Dendritic cell treated with granulocyte-macrophage colony-stimulating factor and Interleukin-4, amounts not matched to agents 40 ng/mL and 50 ng/mL, for 4 days (primary cell): ENCODE data around the gene DYNLT4.
"Not testable (repeated sequence)": the region's sequence is repeated elsewhere in the genome, so short reads cannot be mapped to it uniquely, and the experiment has no call there.

Experiments used
- H3K27ac Mint-ChIP-seq: one replicate; pipeline ENCODE4 v1.8.0; 2022; ENCODE audit warnings: mild to moderate bottlenecking, mixed read lengths
- H3K27me3 Mint-ChIP-seq: one replicate; pipeline ENCODE4 v1.8.0; 2022; ENCODE audit warnings: mild to moderate bottlenecking, mixed read lengths
- H3K36me3 Mint-ChIP-seq: one replicate; pipeline ENCODE4 v1.8.0; 2022; ENCODE audit warnings: low read depth, mixed read lengths
- H3K4me1 Mint-ChIP-seq: one replicate; pipeline ENCODE4 v1.8.0; 2022; ENCODE audit warnings: low read depth, mixed read lengths
- H3K4me3 Mint-ChIP-seq: one replicate; pipeline ENCODE4 v1.8.0; 2022; ENCODE audit warnings: mild to moderate bottlenecking, moderate library complexity, mixed read lengths
- H3K9me3 Mint-ChIP-seq: one replicate; pipeline ENCODE4 v1.8.0; 2022; ENCODE audit warnings: mixed read lengths
- intact Hi-C: fragments of 100-400 bp; cut with micrococcal nuclease; formaldehyde crosslinking; loops from one replicate; pipeline ENCODE4 v1.15.0; 2022

The DYNLT4 gene, protein sequence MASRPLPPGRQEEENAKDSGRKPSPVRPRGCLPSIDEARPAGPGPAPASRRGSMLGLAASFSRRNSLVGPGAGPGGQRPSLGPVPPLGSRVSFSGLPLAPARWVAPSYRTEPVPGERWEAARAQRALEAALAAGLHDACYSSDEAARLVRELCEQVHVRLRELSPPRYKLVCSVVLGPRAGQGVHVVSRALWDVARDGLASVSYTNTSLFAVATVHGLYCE

DNA sequence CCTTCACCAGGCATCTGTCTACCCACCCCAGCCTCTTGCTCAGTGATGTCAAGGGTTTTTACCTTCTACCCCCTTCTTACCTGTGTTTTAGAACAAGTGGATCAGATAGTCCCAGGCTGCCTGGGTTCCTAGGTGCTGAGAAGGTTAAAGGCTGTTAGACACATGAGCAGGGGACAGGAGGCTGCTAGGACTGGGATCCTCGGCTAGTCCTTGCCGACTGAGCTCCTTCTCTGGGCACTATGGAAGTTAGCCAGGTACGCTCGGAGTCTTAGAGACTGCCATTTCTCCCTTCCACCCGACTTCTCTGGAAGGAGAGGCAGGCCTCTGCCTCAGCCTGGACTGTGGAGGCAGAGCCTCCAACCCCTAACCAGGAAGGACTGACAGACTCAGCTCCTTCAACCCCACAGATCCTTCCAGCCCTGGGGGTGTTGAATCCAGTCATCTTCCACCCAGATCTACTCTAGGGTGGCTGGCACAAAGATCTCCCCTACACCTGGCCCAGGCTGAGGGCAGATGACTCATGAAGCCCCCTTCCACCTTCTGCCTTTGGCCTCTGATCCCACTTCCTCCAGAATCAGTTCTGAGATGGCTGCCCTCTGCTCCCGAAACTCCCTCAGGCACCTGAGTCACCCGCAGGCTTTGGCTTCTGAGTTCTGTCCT lies at the start of gene DYNLT4:
TSS of gene DYNLT4 (minus strand) at position 648 of the 660 bp plus-strand sequence. CDS start 683 bp downstream, outside the sequence.
- Mint-ChIP-seq H3K27ac (peak within 1 kb of the TSS; percentile 100), H3K36me3 (peaks cover 63% of the 10 kb centered on the region), H3K9me3 (no peaks in the 10 kb centered on the region), H3K4me1 (peaks cover 93% of the 10 kb centered on the region), H3K4me3 (peak within 1 kb of the TSS; percentile 71), H3K27me3 (no peaks in the 10 kb centered on the region)
- intact Hi-C loops, result no loop called here

DNA sequence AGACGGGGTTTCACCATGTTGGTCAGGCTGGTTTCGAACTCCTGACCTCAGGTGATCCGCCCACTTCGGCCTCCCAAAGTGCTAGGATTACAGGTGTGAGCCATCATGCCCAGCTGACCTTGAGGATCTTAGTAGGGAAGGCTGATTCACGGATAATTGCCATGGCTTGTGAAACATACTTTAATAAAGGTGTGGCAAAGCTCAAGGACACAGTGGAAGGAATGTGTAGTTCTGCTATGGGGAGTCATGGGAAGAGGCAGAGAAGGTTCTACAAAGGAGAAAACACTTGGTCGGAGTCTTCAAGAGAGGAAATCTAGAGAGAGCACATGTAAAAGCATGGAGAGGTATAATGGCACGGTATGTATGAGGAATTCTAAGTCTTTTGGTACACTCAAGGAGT lies 48.6 kb upstream of the DYNLT4 start:
- no peaks in the 10 kb centered on the region for H3K27me3 Mint-ChIP-seq
- intact Hi-C loops, result no loop called here

DNA sequence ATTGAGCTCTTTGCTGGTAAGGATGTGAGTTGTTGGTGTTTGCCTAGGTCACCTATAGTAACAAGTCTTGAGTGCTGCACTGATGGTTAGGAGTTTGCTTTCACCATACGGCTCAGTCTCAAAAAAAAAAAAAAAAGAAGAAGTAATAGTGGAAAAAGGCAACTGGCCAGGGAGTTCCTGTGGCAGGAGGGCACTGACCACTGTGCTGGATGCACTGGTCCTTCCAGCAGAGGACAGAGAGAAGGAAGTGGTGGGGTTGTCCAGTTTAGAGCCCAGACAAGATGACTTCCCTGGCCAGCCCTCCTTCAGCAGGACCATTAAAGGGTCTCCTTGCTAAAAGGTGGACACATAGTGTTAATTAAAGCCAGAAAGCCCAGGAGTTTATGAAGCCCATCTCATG lies 47.8 kb upstream of the DYNLT4 start:
- Mint-ChIP-seq H3K36me3 (peaks cover 73% of the 10 kb centered on the region), H3K4me1 (peaks cover 17% of the 10 kb centered on the region), H3K27me3 (no peaks in the 10 kb centered on the region), H3K9me3 (no peaks in the 10 kb centered on the region), H3K27ac (peak overlapping the region; percentile 30), H3K4me3 (no peak overlapping the region)
- intact Hi-C loops, result no loop called here

More for the DNA sequence above, 48.6 kb upstream of the DYNLT4 start:
- H3K4me1 Mint-ChIP-seq, result peaks cover 25% of the 10 kb centered on the region
- peak overlapping the region; percentile 11 for H3K27ac Mint-ChIP-seq
- no peak overlapping the region for H3K4me3 Mint-ChIP-seq
- H3K36me3 Mint-ChIP-seq, result peaks cover 66% of the 10 kb centered on the region
- no peaks in the 10 kb centered on the region for H3K9me3 Mint-ChIP-seq

DNA sequence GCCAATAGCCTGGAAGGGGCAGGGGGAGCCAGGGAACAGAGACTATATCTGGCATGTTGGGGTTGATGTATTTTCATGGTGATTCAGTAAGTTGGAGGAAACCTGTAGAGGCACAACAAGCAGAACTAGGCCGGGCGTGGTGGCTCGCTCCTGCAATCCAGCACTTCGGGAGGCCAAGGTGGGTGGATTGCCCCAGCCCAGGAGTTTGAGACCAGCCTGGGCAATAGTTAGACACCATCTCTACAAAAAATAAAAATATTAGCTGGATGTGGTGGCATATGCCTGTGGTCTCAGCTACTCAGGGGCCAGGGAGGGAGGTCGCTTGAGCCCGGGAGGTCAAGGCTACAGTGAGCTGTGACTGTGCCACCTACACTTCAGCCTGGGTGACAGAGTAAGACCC lies 46.0 kb upstream of the DYNLT4 start:
- Mint-ChIP-seq H3K27ac (no peak overlapping the region), H3K9me3 (no peaks in the 10 kb centered on the region), H3K27me3 (no peaks in the 10 kb centered on the region), H3K4me1 (peaks cover 15% of the 10 kb centered on the region), H3K36me3 (peaks cover 72% of the 10 kb centered on the region), H3K4me3 (no peak overlapping the region)
- intact Hi-C loops, result no loop called here

DNA sequence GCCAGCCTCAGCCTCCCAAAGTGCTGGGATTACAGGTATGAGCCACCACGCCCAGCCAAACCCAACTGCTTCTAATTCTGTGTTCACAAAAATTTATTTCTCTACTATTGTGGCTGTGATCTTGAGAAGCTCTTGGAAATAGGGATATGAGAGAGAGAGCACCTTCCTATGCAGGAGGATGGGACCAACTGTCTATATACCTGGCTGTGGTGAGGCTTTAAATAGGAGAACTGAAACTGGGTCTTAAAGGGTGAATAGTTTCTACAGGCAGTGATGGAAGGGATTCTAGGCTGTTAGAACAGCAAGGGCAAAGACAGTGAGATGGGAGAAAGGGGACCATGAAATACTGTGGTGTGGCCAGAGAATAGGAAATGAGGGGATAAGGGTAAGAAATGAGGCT lies 44.2 kb upstream of the DYNLT4 start:
- intact Hi-C loops, result no loop called here
- Mint-ChIP-seq H3K36me3 (peaks cover 61% of the 10 kb centered on the region), H3K27ac (no peak overlapping the region), H3K4me3 (no peak overlapping the region), H3K4me1 (peaks cover 10% of the 10 kb centered on the region), H3K9me3 (no peaks in the 10 kb centered on the region), H3K27me3 (no peaks in the 10 kb centered on the region)

DNA sequence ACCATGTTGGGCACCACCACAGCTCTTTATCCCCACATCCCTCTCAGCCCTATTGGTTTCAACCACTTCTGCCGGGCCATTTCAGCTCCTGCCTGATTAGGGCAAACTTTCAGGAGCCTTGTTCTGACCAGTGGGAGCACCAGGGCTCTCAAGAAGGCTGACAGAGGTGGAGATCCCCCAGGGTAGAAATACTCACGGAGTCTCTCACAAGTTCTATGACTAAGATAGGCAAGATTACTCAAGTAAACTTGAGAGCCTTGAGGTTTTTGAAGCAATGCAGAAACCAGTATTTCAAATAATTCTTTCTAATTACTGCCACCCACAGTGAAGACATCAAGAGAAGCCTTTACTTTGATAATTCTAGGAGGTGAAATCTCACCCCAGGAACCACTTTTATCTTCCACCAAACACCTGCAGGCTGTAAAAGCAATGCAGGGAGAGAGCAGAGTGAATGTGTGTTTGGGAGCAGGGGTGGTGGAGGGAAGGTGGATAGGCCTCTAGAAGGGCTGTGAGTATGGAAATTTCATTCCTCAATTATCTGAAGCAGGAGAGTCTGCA lies 42.5 kb upstream of the DYNLT4 start:
- Mint-ChIP-seq H3K27me3 (no peaks in the 10 kb centered on the region), H3K36me3 (peaks cover 50% of the 10 kb centered on the region), H3K4me3 (no peak overlapping the region), H3K4me1 (no peaks in the 10 kb centered on the region), H3K27ac (no peak overlapping the region), H3K9me3 (no peaks in the 10 kb centered on the region)
- intact Hi-C loops, result no loop called here

DNA sequence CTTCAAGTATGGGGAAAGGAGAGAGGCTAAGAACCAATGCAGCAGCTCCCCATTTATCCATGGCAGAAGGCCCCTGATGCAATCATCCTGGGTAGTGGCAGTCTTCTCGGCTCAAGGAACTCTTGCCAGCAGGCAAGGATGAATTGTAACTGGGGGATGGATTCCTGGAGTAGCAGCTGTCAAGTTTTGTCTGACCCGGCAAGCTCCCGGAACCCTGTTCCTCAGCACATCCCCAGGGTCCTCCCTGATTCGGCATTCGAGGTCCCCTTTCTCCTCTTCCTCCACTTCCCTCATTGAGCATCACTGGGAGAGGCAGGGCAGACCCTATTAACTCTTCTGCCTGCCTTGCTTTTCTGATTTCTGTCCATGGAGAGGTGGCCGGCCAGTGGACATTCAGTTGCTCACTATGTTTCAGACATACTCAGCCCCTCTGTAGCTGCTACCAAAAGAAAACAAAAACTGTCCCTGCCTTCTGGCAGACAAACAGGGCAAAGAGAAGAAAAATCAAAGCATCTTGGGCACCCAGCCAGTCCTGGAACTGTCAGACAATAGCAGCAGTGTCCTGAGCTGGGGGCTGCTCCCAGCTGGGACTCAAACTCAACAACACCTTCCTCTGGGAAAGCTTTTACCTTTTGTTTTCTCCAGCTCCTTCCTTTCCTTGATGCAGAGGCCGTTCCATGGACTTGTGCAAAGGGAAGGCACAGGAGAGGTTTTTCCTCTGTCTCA lies 41.5 kb upstream of the DYNLT4 start:
- Mint-ChIP-seq H3K36me3 (peaks cover 41% of the 10 kb centered on the region), H3K27me3 (peaks cover 9% of the 10 kb centered on the region), H3K27ac (no peak overlapping the region), H3K4me3 (no peak overlapping the region), H3K4me1 (no peaks in the 10 kb centered on the region), H3K9me3 (no peaks in the 10 kb centered on the region)
- intact Hi-C loops, result no loop called here

DNA sequence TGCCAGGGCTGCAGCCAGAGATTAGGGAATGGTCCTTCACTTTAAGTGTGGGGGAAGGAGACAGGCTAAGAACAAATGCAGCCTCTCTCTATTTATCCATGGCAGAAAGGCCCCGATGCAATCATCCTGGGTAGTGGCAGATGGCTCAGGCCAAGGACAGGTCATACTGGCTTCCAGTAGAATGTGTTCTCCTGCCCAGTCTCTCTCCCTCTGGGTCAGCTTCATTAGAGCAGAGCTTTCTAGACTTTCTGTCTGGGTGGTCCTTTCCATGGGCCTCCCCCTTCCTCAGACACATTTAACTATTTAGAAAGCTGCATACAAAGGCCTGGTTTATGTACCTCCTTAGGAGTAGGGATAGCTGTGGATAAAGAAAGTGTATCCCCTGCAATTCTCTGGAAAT lies 40.7 kb upstream of the DYNLT4 start:
- no peak overlapping the region for H3K27ac Mint-ChIP-seq
- intact Hi-C loops, result no loop called here
- peaks cover 33% of the 10 kb centered on the region for H3K36me3 Mint-ChIP-seq
- H3K27me3 Mint-ChIP-seq, result peaks cover 15% of the 10 kb centered on the region
- H3K4me3 Mint-ChIP-seq, result no peak overlapping the region
- H3K9me3 Mint-ChIP-seq, result no peaks in the 10 kb centered on the region
- peaks cover 2% of the 10 kb centered on the region for H3K4me1 Mint-ChIP-seq

DNA sequence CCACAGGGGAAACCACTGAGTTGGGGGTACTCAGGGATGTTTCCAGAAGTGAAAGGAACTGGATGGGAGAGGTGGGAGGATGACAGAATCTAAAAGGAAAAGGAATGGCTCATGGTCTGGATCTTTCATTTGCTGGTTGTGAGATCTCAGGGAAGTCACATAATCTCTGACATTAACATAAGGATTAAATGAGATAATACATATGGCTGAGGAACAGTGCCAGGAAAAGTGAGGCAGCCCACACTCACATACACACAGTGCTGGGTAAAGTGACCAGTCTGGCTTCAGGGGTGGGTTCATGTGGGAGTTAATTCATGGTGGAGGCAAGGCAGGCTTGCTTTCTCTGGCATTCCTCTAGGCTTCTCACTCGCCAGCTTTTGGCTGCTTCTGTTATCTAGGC lies 39.8 kb upstream of the DYNLT4 start:
- no peak overlapping the region for H3K27ac Mint-ChIP-seq
- H3K9me3 Mint-ChIP-seq, result no peaks in the 10 kb centered on the region
- H3K36me3 Mint-ChIP-seq, result peaks cover 24% of the 10 kb centered on the region
- H3K27me3 Mint-ChIP-seq, result peaks cover 24% of the 10 kb centered on the region
- peaks cover 5% of the 10 kb centered on the region for H3K4me1 Mint-ChIP-seq
- no peak overlapping the region for H3K4me3 Mint-ChIP-seq
- intact Hi-C loops, result no loop called here

DNA sequence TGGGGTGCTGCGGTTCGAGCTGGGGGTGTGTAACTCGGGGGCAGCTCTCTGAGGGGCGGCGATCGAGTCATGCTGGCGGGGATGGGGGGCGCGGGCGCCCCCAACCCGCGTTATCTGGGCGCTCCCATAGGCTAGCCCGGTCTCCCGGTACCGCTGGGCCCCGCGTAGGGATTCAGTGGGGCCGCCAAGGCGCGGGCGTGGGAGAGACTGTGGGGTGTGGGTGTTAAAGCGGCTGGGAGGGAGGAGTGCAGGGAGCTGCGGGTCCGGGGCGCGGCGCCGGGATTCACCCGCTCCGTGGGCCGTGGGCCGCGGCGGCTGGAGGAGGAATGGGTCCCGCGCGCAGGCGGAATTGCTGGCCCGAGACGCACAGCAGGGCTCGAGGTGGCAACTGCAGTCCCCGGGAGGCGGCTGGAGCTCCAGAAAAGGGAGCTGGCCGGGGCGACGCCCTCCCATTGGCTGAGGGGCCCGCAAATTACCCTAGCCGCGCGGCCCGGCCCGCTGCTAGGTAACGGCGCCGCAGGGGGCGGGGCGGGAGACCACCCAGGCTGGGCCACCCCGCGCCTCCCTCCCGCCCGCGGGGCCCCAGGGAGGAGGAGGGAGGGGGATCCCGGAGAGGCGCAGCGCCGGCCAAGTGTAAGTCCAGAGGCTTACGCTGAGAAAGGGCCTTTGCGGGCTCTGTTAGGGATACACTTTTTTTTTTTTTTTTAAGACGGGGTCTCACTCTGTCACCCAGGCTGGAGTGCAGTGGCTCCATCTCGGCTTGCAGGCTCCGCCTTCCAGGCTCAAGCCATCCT lies 35.9 kb upstream of the DYNLT4 start, which contains the start of gene PTCH2:
TSS of gene PTCH2 (minus strand) at position 392 of the 794 bp plus-strand sequence. CDS start at position 71, 321 bp downstream.
- intact Hi-C loops, result no loop called here
- Mint-ChIP-seq H3K9me3 (no peaks in the 10 kb centered on the region), H3K36me3 (no peaks in the 10 kb centered on the region), H3K4me3 (peak within 1 kb of the TSS; percentile 69), H3K4me1 (peaks cover 5% of the 10 kb centered on the region), H3K27ac (no peak within 1 kb of the TSS), H3K27me3 (peaks cover 31% of the 10 kb centered on the region)

DNA sequence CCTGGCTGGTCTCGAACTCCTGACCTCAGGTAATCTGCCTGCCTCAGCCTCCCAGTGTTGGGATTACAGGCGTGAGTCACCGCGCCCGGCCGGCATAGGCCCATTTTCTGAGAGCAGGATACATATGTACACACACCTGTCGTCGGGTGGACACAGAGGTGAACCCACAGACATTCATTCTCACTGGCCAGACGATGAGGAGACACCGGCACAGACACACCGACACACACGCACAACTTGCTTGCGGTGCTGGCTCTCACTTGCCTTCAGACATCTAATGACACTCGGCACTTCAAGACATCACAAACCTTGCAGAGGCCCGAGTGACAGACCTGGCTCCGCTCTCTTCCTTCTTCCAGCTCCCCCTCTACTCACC lies 35.3 kb upstream of the DYNLT4 start:
- peaks cover 5% of the 10 kb centered on the region for H3K4me1 Mint-ChIP-seq
- peaks cover 31% of the 10 kb centered on the region for H3K27me3 Mint-ChIP-seq
- no peak overlapping the region for H3K27ac Mint-ChIP-seq

DNA sequence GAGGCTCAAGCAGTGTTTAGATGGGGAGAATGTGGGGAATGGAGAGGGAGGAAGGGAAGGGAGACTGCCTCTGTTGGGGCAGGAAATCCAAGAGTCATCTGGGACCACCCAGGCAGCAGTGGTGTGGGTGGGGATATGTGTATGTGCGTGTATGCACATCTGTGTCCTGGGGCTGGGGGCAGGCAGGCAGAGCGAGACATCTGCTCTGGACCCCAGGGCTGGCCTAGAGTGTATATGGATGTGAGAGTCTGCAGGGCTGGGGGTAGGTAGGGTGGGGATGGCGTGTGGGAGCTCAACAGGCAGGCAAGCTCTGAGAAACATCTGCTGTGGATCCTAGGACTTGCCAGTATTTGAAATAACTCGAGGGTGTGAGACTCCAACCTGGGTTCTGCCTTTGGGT lies 32.4 kb upstream of the DYNLT4 start:
- Mint-ChIP-seq H3K27ac (no peak overlapping the region), H3K4me1 (peaks cover 18% of the 10 kb centered on the region), H3K36me3 (no peaks in the 10 kb centered on the region), H3K9me3 (no peaks in the 10 kb centered on the region), H3K27me3 (peaks cover 31% of the 10 kb centered on the region), H3K4me3 (no peak overlapping the region)
- intact Hi-C loops, result loop anchor here (5.0 kb wide), 1 partner anchor 463 kb away; no protein-coding TSS in a partner anchor

More for the DNA sequence above, 35.3 kb upstream of the DYNLT4 start:
- Mint-ChIP-seq H3K9me3 (no peaks in the 10 kb centered on the region), H3K36me3 (no peaks in the 10 kb centered on the region), H3K4me3 (peak overlapping the region; percentile 69)
- intact Hi-C loops, result no loop called here

DNA sequence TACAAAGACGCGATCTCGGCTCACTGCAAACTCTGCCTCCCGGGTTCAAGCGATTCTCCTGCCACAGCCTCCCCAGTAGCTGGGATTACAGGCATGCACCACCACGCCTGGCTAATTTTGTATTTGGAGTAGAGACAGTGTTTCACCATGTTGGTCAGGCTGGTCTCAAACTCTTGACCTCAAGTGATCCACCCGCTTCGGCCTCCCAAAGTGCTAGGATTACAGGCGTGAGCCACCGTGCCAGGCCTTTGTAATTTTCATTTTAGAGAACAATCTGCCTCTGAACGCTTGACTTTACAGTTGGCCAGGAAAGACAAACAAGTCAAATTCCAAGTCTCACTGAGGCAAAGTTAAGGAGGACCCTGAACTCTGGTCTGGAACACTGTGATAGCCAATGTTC lies 31.1 kb upstream of the DYNLT4 start:
- H3K36me3 Mint-ChIP-seq, H3K9me3 Mint-ChIP-seq, H3K4me3 Mint-ChIP-seq, H3K27ac Mint-ChIP-seq: not testable (repeated sequence)
- intact Hi-C loops, result loop anchor here (5.0 kb wide), 1 partner anchor 464 kb away; no protein-coding TSS in a partner anchor
- H3K27me3 Mint-ChIP-seq, result peaks cover 19% of the 10 kb centered on the region
- peaks cover 31% of the 10 kb centered on the region for H3K4me1 Mint-ChIP-seq
